NCI-H69 (cell line): Measurements from ENCODE around the gene CX3CL1.

Experiments used
- DNase-seq: peaks from one replicate; lab custom pipeline; 2025; lab: John Stamatoyannopoulos, UW

CX3CL1 gene

GRCh38 chr16:57405097-57405496 lies 32.8 kb downstream of the CX3CL1 start:
- DNase-seq = no peak

- no peak for DNase-seq
Measured at GRCh38 chr16:57406881-57407280, 34.6 kb downstream of the CX3CL1 start.

- DNase-seq = no peak
Measured at GRCh38 chr16:57407521-57408353, 35.4 kb downstream of the CX3CL1 start.

- no peak for DNase-seq
Measured at GRCh38 chr16:57409065-57409464, 36.8 kb downstream of the CX3CL1 start.

GRCh38 chr16:57409870-57410587 lies 37.7 kb downstream of the CX3CL1 start:
- peak; percentile 33 for DNase-seq

- DNase-seq = peak; percentile 1
Measured at GRCh38 chr16:57411362-57411976, 39.2 kb downstream of the CX3CL1 start.

GRCh38 chr16:57412584-57412983 lies 40.3 kb downstream of the CX3CL1 start:
- DNase-seq = no peak

- DNase-seq = no peak
Measured at GRCh38 chr16:57413301-57413730, 41.0 kb downstream of the CX3CL1 start.

GRCh38 chr16:57413733-57414132 lies 41.4 kb downstream of the CX3CL1 start:
- no peak for DNase-seq

- DNase-seq = no peak
Measured at GRCh38 chr16:57416084-57416483, 43.8 kb downstream of the CX3CL1 start.

GRCh38 chr16:57419506-57419905 lies 47.2 kb downstream of the CX3CL1 start:
- DNase-seq = no peak

GRCh38 chr16:57422026-57422944 lies 50.0 kb downstream of the CX3CL1 start:
- DNase-seq = peak; percentile 70

- peak; percentile 7 for DNase-seq
Measured at GRCh38 chr16:57423152-57423551, 50.9 kb downstream of the CX3CL1 start.

GRCh38 chr16:57424583-57424982 lies 52.3 kb downstream of the CX3CL1 start:
- no peak for DNase-seq

GRCh38 chr16:57426356-57426755 lies 54.1 kb downstream of the CX3CL1 start:
- DNase-seq = no peak

- DNase-seq = no peak
Measured at GRCh38 chr16:57427307-57427706, 55.0 kb downstream of the CX3CL1 start.

GRCh38 chr16:57427824-57428223 lies 55.5 kb downstream of the CX3CL1 start:
- DNase-seq = no peak

- DNase-seq = no peak
Measured at GRCh38 chr16:57430955-57431354, 58.7 kb downstream of the CX3CL1 start.

- DNase-seq = no peak
Measured at GRCh38 chr16:57432505-57432904, 60.2 kb downstream of the CX3CL1 start.

GRCh38 chr16:57432989-57433388 lies 60.7 kb downstream of the CX3CL1 start:
- no peak for DNase-seq

GRCh38 chr16:57434003-57434402 lies 61.7 kb downstream of the CX3CL1 start:
- no peak for DNase-seq
